ENCODE measurements around the gene KCNIP4.
A peak's percentile ranks its signal among the peaks of the same experiment; 100 is the strongest.
"Not testable (repeated sequence)": the region's sequence is repeated elsewhere in the genome, so short reads cannot be mapped to it uniquely, and the experiment has no call there.

Gene KCNIP4

DNA sequence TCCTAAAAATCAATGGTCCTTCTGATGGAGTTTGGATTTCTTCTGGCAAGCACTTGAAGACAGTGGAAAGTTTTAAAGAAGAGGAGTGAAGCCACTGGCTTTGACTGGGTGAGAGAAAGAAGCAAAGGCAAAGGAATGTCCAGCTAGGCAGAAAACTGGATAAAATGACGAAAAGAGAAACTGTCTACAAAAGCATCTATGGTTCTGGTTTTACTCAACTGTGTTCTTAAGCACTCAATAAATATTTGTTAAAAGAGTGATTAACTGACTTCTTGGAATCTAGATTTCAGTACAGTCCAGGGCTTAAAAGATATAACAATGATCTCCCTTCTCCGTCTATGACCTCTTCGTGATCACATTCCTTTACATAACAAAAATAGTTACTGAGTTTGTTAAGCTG lies 1195.9 kb downstream of the KCNIP4 start:
- DNase-seq (ENCODE audit: low spot score), result no peak

DNA sequence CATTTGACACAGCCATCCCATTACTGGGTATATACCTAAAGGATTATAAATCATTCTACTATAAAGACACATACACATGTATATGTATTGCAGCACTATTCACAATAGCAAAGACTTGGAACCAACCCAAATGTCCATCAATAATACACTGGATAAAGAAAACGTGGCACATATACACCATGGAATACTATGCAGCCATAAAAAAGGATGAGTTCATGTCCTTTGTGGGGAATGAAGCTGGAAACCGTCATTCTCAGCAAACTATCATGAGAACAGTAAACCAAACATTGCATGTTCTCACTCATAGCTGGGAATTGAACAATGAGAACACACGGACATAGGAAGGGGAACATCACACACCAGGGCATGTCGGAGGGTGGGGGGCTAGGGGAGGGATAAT lies 1202.6 kb downstream of the KCNIP4 start:
- DNase-seq (ENCODE audit: low spot score), result not testable (repeated sequence)

DNA sequence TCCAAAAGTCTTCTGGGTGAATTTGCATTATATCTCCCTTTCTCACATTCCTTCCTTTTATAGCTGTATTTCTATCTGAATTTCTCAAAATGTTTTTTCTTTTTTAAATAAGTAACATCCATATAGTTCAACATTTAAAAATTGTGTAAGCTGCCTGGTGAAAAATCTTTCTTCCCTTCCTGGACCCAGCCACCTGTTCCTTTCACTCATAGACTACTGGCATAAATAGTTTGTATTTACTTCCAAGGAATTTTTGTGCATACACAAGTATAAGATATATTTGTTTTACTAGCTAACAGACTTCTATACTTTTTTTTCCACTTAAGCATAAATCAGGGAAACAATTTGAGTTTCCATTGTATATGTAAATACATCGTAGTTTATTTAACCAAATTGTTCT lies 1212.6 kb downstream of the KCNIP4 start:
- DNase-seq (ENCODE audit: low spot score), result no peak

DNA sequence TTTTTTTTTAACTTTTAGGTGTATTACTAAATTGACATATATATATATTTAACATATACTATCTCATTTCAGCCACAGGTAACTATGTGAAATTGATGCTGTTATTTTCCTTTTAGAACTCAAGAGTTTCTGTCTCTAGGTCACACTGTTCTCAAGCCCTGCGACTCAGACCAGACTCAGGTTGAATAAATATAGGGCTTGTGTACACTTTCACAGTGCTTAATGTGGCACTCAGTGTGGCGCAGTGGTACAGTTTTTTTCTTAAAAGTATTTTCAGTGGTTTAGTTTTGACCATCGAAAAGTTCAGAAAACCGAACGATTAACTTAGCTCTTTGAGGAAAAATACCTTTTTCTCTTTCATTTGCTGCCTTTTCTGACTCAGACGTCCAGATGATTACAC lies 1223.7 kb downstream of the KCNIP4 start:
- DNase-seq (ENCODE audit: low spot score), result no peak

DNA sequence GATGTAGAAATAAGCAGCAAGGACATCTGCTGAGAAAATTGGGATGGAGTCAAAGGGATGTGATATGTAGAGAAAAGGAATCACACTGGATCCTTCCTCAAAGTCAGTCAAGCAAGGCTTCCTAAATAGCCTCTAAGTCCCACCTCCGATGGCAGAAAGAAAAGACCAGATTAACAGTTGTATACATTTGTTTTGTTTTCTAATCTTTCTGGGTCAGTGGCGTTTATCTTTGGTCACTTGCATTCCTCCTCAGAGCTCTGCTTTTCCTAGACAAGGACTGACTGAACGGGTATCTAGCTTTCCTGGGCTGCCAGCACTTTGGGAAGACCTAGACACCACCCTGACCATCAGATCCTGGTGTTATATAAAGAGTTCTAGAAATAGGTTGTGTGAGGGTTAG lies 1225.1 kb downstream of the KCNIP4 start:
- DNase-seq (ENCODE audit: low spot score), result no peak

DNA sequence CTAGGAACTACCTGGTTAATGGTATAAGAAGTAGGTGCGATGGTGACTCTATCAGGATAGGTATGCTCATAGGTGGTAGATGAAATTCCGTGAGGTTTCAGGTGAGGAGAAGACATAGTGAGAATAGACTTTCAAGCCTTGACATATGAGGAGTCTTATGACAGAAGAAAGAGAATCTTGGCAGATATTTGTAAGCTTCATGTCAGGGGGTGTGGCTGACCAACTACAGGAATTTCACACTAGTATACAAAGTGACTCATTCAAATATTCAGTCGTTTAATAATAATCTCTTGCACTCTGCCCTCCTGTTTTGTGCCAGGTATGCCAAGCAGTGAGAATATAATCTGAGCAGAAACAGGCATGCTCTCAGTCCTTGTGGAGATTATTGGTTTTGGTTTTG lies 1225.6 kb downstream of the KCNIP4 start:
- peak; percentile 21 for DNase-seq (ENCODE audit: low spot score)

DNA sequence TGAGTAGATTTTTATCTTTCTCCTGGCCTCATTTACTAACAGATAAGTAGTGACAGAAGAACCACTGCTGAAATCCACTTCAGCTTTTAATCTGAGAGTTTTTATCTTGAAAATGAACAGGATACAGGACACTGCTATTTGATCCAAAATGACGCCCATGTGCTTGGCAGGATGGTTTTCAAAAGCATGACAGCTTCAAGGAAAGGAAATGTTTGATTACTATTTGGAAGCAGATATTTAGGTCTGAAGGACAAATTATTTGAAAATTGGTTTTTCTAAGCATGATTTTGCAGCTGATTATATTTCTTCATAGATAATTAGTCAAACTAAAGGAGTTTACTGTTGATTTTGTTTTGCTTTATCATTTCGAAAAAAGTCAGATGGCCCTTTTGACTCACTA lies 1237.2 kb downstream of the KCNIP4 start:
- no peak for DNase-seq (ENCODE audit: low spot score)

DNA sequence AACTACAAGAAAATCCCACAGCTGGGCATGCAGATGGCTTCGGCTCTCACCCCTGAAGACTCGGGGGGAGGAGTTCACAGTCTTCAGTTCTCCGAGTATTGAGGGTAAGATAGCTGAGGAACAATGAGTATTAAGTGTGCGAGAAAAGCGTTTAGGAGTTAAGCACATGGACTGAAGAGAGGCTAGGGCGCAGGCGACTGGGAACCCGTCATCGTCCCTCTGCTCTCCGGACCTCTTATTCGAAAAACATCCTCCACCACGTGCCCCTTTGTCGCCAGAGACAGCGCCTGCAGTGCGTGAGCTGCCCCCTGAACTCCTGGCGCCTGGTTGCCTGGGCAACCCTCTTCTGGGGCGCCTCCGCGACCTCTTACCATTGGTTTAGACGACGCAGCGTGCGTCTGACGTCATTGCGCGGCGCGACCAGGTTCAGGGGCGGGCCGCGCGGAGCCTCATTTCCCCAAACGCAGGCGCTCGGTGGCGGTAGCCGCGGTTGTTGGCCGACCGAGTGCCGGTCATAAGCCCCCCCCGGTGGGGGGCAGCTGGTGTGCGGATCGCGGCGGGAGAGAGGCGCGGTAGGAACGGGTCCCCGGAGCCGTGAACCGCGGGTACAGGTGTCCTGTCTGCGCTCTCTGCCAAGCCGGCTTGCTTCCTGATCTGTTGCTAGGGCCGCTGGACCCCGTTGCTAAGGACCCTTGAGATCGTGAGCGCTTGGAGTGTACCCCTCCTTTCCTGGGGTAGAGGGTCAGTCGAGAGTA lies 1248.4 kb downstream of the KCNIP4 start, which contains the start of gene PACRGL:
TSS of gene PACRGL (plus strand) at position 452 of the 755 bp plus-strand sequence. CDS start 4,024 bp downstream, outside the sequence.
- peak; percentile 97 for DNase-seq (ENCODE audit: low spot score)

DNA sequence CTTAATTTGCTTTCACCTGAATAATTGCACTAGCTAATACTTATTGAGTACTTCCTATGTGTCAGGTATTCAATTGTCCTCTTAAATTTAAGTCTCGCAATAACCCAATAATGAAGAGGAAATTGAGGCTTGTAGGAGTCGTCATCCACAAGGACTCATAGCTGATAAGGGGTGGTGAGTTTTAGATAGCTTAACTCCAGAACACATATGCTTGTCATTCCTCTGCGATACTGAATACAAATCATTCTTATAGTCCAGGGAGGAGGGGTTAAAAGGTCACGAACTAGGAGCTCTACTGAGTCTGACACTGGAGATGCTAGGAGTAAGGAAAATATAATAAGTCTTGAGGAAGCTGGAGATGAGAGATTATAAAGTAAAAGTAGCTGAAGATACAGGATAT lies 1249.8 kb downstream of the KCNIP4 start:
- no peak for DNase-seq (ENCODE audit: low spot score)

DNA sequence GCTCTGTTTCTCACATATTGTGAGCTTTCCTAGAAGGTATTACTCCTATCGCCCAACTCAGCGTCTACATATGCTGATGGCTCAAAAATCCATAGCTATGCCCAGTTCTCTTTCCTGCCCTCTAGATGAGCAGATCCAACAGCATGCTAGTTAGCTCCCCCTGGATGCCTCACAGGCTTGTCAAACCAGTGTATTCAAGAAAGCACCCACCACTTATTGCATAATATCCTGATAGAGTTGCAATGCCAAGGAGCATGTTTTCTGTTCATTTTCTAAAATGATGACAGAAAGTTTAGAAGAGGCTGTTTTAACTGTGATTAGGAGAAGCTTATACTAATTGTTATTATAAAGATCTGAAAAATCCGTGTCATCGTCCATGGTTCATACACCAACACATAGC lies 1250.2 kb downstream of the KCNIP4 start:
- no peak for DNase-seq (ENCODE audit: low spot score)

DNA sequence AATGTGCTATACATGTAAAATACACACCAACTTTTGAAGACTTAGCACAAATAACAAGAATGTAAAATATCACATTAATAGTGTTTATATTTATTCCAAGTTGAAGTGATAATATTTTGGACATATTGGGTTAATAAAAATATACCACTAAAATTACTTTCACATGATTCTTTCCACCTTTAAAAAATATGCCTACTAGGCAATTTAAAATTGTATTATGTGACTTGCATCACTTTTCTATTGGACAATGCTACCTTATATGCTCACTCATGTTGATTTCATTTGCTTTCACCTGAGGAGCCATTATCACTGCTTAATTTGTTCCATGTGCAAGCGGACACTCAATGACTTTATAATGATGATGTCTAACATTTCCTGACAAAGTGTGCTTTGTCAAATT lies 1251.8 kb downstream of the KCNIP4 start:
- DNase-seq (ENCODE audit: low spot score), result no peak

DNA sequence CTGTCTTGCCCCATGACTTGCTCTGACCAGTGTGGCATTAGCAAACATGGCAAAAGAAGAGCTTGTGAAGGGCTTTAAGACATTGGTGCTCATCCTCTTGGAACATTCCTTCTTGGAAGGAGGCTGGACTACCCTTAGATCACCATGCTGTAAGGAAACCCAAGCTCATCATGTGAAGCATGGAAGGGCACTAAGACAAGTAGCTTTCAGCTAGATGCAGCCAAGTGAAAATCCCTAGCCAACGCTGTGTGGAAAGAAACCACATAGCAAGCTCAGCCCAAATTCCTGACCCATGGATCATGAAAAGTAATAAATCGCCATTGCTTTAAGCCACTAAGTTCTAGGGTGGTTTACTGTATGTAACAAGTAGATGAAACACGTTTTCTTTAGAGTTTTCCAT lies 1260.7 kb downstream of the KCNIP4 start:
- DNase-seq (ENCODE audit: low spot score), result peak; percentile 58

DNA sequence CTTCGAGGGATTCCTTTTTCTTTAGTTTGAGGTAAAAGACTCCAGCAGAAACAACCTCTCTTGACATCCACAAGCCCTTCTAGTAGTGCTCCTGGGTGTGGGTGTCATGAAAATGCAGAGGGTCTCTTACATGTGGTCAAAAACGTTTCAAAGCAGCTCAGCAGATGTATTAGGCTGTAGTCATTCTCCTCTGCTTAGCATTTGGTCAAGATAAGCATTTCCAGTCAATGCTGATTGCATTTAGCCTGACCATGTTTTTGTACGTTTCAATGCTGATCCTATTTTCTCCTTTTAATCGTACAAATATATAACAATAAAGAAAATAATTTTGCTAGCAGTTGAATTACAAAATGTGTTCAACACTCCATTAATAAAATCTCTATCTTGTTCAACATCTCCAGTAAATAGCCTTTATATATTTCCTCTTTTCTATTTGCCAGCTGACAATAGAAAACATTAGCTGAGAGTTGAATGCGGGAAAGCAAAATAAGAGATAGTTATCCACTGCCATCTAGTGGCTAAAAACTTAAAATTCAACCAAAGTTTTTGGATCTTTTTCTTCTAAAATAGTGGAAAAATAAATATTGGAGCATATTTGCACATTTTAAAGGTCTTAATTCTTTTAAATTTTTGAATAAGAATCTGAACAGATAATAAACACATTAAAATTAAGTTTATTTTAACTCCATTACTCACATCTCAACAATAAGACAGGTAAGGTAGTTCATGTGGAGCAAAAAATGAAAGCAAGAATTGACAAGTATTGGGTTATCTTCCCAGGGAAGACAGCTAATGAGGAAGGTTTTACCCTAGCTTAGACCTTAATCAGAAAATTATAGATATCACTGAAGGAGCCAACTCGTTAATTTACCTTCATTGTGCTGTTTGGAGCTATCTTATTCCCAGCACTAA lies 1263.5 kb downstream of the KCNIP4 start:
- DNase-seq (ENCODE audit: low spot score), result peak; percentile 41

DNA sequence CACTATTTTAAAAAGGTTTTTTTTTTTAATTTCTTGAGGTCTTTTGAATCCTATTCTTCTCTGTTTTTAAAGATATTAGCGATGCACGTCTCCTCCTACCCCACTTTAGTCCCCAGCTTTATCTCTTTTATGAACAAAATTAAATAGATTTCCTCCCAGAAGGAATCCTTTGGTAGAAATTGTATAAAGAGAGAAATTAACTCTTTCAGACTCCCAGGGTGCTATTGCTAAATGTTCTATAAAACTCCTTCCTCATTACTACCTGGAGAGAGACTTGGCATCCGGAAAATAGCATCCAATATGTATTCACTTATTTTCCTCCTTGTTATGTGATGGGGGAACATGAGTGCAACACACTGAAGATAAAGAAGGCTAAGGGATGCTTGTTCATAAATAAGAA lies 1264.8 kb downstream of the KCNIP4 start:
- no peak for DNase-seq (ENCODE audit: low spot score)

DNA sequence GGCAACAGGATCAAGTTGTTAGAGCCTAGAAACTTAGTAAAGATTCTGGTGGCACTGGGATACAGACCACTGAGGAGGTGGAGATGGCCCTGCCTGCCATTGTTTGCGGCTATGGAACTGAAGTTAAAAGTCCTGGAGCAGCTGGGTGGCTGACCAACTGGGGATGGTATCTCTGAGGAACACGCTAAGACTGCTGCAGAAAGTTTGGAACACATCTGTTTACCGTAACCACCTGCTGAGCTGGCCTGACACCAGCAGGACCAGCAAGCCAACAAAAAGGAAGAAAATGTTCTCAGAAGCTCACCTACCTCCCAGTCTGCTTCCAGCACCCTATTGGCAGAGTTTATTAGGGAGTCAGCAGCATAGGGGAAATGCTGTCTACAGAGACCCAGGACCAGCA lies 1265.7 kb downstream of the KCNIP4 start:
- no peak for DNase-seq (ENCODE audit: low spot score)

DNA sequence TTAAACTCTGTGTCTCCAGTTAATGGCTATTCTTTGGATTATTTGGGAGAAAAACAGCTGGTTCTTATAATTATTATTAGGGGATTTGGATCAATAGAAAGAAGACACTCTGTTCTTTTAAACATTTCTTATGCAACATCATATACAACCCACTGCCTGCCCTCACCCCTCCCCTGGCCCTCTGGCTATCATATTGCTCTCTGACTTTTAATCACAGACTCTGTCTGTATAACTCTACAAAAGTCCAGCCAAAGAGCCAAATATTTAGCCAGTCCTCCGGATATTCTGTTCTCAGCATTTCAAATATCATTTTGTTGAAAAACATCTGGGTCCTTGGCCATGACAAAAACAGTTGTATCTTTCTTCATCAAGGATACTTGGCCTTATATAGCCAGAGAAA lies 1267.3 kb downstream of the KCNIP4 start:
- DNase-seq (ENCODE audit: low spot score), result no peak

DNA sequence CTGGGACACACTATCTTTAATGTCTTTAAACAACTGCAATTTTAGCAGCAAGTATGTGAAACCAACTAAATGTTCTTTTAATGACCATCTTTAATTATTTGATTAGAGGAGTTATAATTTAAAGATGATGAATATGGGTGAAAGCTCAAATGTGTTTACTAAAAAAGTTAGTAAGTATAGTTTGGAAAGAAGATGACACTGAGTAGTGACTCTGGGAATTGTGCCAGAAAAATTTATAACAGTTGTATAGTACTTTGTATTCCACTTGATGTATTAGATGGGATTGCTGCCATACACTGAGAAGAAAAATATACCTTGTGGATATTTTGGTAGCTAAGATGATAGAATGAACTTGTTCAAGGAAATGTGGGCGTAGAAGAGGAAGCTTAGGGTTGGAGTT lies 1267.8 kb downstream of the KCNIP4 start:
- no peak for DNase-seq (ENCODE audit: low spot score)

DNA sequence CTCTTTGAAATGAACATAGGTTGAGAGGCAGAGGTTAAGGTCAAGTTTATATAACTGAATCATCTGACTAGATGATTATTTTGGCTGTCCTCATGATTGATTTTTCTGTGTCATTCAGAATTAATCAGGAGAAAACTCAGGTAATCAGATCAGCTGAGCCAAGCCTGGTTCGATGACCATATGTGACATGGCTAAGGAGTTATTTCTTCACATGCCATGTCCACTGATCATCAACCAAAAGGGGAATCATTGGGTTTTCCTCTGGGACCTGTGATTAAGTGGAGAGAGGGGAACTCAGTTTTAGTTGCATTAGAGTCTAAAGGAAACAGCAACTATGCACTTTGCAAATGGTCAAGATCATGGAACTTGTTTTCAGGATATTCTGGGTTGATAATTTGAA lies 1268.6 kb downstream of the KCNIP4 start:
- no peak for DNase-seq (ENCODE audit: low spot score)
